ENCODE results near the gene GMDS.

GMDS gene

DNA sequence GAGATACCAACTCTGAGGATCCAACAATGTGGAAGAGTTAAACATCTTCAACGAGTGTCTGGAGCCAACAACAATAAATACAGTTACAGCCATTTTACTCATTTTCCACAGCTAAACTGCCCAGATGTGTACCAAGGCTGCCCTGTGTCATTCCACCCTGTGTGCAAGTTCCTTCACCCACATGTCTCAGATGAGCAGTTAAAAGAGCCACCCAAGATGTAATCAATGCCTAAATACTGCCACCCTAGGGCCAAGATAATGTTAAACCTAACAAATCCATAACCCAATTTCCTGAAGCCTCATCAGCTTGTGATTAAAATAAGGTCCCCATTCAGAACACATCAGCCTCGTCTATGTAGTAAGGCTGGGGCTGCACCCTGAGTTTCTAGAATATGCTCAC, 59.9 kb downstream of the GMDS start:
- no peaks in the 10 kb centered on the region for H3K36me3 ChIP-seq (ENCODE audit: insufficient read depth, low read length)
- no peaks in the 10 kb centered on the region for H3K9me3 ChIP-seq (ENCODE audit: control insufficient read depth, insufficient read depth, low read length)
- H3K4me1 ChIP-seq (ENCODE audit: insufficient read depth, low read length), result no peaks in the 10 kb centered on the region; the same call in 1 of the 2 replicates
- H3K9ac ChIP-seq (ENCODE audit: low read depth, low read length), result no peak overlapping the region

GRCh38 chr6:2184700-2185455, 60.5 kb downstream of the GMDS start:
- no peaks in the 10 kb centered on the region; the same call in 1 of the 2 replicates for H3K4me1 ChIP-seq (ENCODE audit: insufficient read depth, low read length)
- no peak overlapping the region for H3K9ac ChIP-seq (ENCODE audit: low read depth, low read length)
- no peaks in the 10 kb centered on the region for H3K9me3 ChIP-seq (ENCODE audit: control insufficient read depth, insufficient read depth, low read length)
- no peaks in the 10 kb centered on the region for H3K36me3 ChIP-seq (ENCODE audit: insufficient read depth, low read length)

GRCh38 chr6:2183752-2184151, 61.7 kb downstream of the GMDS start:
- H3K9me3 ChIP-seq (ENCODE audit: control insufficient read depth, insufficient read depth, low read length), result no peaks in the 10 kb centered on the region
- no peaks in the 10 kb centered on the region; the same call in 1 of the 2 replicates for H3K4me1 ChIP-seq (ENCODE audit: insufficient read depth, low read length)
- H3K9ac ChIP-seq (ENCODE audit: low read depth, low read length), result no peak overlapping the region
- no peaks in the 10 kb centered on the region for H3K36me3 ChIP-seq (ENCODE audit: insufficient read depth, low read length)

DNA sequence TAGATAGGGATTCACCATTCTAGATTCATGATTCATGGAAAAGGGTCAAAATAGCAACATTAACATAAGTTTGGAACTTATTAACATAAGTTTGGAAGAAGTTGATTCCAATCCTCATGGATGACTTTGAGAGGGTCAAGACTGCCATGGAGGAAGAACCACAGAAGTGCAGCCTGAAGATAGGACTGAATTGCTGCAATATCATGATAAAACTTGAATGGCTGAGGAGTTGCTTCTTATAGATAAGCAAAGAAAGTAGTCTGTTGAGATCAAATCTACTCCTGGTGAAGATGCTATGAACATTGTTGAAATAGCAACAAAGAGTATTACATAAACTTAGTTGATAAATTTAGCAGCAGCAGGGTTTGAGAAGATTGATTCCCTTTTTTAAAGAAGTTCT, 62.2 kb downstream of the GMDS start:
- Histone ChIP-seq H3K4me1 (ENCODE audit: insufficient read depth, low read length) (no peaks in the 10 kb centered on the region; the same call in 1 of the 2 replicates), H3K9ac (ENCODE audit: low read depth, low read length) (no peak overlapping the region), H3K9me3 (ENCODE audit: control insufficient read depth, insufficient read depth, low read length) (no peaks in the 10 kb centered on the region), H3K36me3 (ENCODE audit: insufficient read depth, low read length) (no peaks in the 10 kb centered on the region)

DNA sequence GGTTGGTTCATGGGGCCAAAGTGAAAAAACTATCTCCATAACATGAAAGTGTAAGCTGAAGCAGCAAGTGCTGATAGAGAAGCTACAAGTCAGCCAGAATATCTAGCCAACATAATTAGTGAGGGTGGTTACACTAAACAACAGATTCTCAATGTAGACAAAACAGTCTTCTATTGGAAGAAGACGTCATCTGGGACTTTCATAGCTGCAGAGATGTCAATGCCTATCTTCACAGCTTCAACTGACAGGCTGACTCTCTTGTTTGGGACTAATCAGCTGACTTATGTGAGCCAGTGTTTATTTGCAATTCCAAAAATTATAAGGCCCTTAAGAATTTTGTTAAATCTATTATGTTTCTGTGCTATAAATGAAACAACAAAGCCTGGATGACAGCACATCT, 63.2 kb downstream of the GMDS start:
- H3K4me1 ChIP-seq (ENCODE audit: insufficient read depth, low read length), result no peaks in the 10 kb centered on the region; the same call in 1 of the 2 replicates
- H3K36me3 ChIP-seq (ENCODE audit: insufficient read depth, low read length), result no peaks in the 10 kb centered on the region
- H3K9ac ChIP-seq (ENCODE audit: low read depth, low read length), result no peak overlapping the region
- no peaks in the 10 kb centered on the region for H3K9me3 ChIP-seq (ENCODE audit: control insufficient read depth, insufficient read depth, low read length)

DNA sequence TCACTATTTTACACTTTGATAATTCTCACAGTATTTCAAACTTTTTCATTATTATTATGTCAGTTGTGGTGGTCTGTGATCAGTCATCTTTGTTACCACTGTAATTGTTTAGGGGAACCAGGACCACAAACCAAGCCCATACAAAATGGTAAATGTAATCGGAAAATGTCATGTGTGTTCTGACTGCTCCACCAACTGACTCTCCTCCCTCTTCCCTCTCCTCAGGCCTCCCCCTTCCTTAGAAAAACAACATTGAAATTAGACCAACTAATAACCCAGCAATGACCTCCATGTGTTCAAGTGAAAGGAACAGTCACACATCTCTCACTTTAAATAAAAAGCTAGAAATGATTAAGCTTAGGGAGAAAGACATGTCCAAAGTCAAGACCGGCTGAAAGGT, 63.8 kb downstream of the GMDS start:
- no peaks in the 10 kb centered on the region for H3K9me3 ChIP-seq (ENCODE audit: control insufficient read depth, insufficient read depth, low read length)
- no peaks in the 10 kb centered on the region for H3K4me1 ChIP-seq (ENCODE audit: insufficient read depth, low read length)
- H3K9ac ChIP-seq (ENCODE audit: low read depth, low read length), result no peak overlapping the region
- H3K36me3 ChIP-seq (ENCODE audit: insufficient read depth, low read length), result no peaks in the 10 kb centered on the region

DNA sequence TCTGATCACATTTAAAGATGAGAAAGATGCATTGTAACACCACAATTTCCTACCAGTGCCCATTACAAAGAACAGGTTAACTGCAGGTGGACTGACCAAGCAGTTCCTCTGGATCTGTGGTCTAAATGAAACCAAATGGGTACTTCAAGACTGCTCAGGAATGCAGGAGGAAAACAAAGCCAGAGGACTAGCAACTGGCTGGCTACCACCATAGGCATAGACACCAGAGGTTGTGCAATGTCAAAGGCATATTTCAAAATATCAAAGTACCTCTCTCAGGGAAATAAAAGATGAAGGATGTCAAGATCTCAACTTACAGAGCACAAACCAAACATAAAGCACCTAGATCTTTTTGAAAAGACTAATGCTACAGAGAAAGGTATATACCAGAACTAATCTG, 65.5 kb downstream of the GMDS start:
- Histone ChIP-seq H3K9ac (ENCODE audit: low read depth, low read length) (no peak overlapping the region), H3K9me3 (ENCODE audit: control insufficient read depth, insufficient read depth, low read length) (no peaks in the 10 kb centered on the region), H3K36me3 (ENCODE audit: insufficient read depth, low read length) (no peaks in the 10 kb centered on the region), H3K4me1 (ENCODE audit: insufficient read depth, low read length) (no peaks in the 10 kb centered on the region)

GRCh38 chr6:2179241-2179640, 66.2 kb downstream of the GMDS start:
- Histone ChIP-seq H3K36me3 (ENCODE audit: insufficient read depth, low read length) (no peaks in the 10 kb centered on the region), H3K4me1 (ENCODE audit: insufficient read depth, low read length) (no peaks in the 10 kb centered on the region), H3K9ac (ENCODE audit: low read depth, low read length) (no peak overlapping the region), H3K9me3 (ENCODE audit: control insufficient read depth, insufficient read depth, low read length) (no peaks in the 10 kb centered on the region)

DNA sequence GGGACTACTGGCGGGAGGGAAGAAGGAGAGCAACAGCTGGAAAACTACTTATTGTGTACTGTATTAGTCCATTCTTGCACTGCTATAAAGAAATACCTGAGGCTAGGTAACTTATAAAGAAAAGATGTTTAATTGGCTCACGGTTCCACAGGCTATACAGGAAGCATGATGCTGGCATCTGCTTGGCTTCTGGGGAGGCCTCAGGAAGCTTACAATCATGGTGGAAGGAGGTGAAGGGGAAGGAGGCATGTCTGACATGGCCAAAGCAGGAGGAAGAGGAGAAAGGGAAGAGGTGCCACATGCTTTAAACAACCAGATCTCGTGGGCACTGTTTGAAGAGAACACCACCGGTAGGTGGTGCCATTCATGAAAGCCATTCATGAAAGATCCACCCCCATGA, 67.3 kb downstream of the GMDS start:
- no peaks in the 10 kb centered on the region for H3K9me3 ChIP-seq (ENCODE audit: control insufficient read depth, insufficient read depth, low read length)

DNA sequence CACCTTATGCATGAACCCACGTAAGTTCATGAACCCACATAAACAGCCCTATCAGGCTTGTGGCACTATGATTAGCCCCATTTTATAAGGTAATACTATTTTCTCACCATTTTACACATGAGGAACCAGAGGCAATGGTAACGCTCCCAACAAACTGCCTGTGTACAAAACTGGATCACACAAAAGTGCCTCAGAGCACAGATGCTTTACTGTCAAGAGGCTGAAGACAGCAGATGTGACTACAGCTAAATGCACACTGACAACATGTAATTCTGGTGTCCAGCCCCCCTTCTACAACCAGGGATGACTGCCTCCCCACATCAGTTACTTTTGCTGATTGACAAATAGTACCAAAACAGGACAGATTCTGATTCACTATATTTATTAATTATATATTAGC, 69.6 kb downstream of the GMDS start:
- Histone ChIP-seq H3K36me3 (ENCODE audit: insufficient read depth, low read length) (no peaks in the 10 kb centered on the region), H3K9ac (ENCODE audit: low read depth, low read length) (no peak overlapping the region), H3K9me3 (ENCODE audit: control insufficient read depth, insufficient read depth, low read length) (no peaks in the 10 kb centered on the region), H3K4me1 (ENCODE audit: insufficient read depth, low read length) (no peaks in the 10 kb centered on the region)

More for the DNA sequence above, 67.3 kb downstream of the GMDS start:
- Histone ChIP-seq H3K36me3 (ENCODE audit: insufficient read depth, low read length) (no peaks in the 10 kb centered on the region), H3K4me1 (ENCODE audit: insufficient read depth, low read length) (no peaks in the 10 kb centered on the region), H3K9ac (ENCODE audit: low read depth, low read length) (no peak overlapping the region)

- Histone ChIP-seq H3K9ac (ENCODE audit: low read depth, low read length) (no peak overlapping the region), H3K36me3 (ENCODE audit: insufficient read depth, low read length) (no peaks in the 10 kb centered on the region), H3K4me1 (ENCODE audit: insufficient read depth, low read length) (no peaks in the 10 kb centered on the region), H3K9me3 (ENCODE audit: control insufficient read depth, insufficient read depth, low read length) (no peaks in the 10 kb centered on the region)
Measured at GRCh38 chr6:2173203-2173961, 72.0 kb downstream of the GMDS start.

- H3K4me1 ChIP-seq (ENCODE audit: insufficient read depth, low read length), result no peaks in the 10 kb centered on the region
- H3K9ac ChIP-seq (ENCODE audit: low read depth, low read length), result no peak overlapping the region
- H3K9me3 ChIP-seq (ENCODE audit: control insufficient read depth, insufficient read depth, low read length), result no peaks in the 10 kb centered on the region
- no peaks in the 10 kb centered on the region for H3K36me3 ChIP-seq (ENCODE audit: insufficient read depth, low read length)
Measured at GRCh38 chr6:2171728-2172127, 73.7 kb downstream of the GMDS start.

- no peaks in the 10 kb centered on the region for H3K4me1 ChIP-seq (ENCODE audit: insufficient read depth, low read length)
- 0 out of 2 replicates have a peak, but pooled peaks cover 3% of the 10 kb centered on the region for H3K9me3 ChIP-seq (ENCODE audit: control insufficient read depth, insufficient read depth, low read length)
Measured at GRCh38 chr6:2168480-2168879, 76.9 kb downstream of the GMDS start.

DNA sequence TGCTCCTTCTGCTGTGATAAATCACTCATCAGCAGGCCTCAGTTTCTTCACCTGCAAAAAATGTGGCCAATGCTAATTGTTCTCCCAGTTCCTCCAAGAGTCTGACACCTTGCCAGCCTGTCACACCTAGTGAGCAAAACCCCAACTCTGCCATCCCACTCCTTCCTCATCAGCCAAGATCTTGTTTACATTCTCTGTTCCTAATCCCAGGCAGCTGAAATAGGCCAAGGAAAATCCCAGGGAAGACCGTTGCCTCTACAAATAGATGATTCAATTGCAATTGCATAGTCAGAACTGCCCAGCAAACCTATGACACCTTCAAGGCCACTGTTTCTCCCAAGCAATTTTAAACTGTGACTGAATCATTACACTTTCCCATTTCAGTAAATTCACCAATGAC, 78.7 kb downstream of the GMDS start:
- Histone ChIP-seq H3K9me3 (ENCODE audit: control insufficient read depth, insufficient read depth, low read length) (0 out of 2 replicates have a peak, but pooled peaks cover 3% of the 10 kb centered on the region), H3K36me3 (ENCODE audit: insufficient read depth, low read length) (no peaks in the 10 kb centered on the region), H3K9ac (ENCODE audit: low read depth, low read length) (no peak overlapping the region), H3K4me1 (ENCODE audit: insufficient read depth, low read length) (no peaks in the 10 kb centered on the region)

More at GRCh38 chr6:2168480-2168879, 76.9 kb downstream of the GMDS start:
- Histone ChIP-seq H3K9ac (ENCODE audit: low read depth, low read length) (no peak overlapping the region), H3K36me3 (ENCODE audit: insufficient read depth, low read length) (no peaks in the 10 kb centered on the region)

- Histone ChIP-seq H3K9me3 (ENCODE audit: control insufficient read depth, insufficient read depth, low read length) (0 out of 2 replicates have a peak, but pooled peaks cover 3% of the 10 kb centered on the region), H3K4me1 (ENCODE audit: insufficient read depth, low read length) (no peaks in the 10 kb centered on the region), H3K36me3 (ENCODE audit: insufficient read depth, low read length) (no peaks in the 10 kb centered on the region), H3K9ac (ENCODE audit: low read depth, low read length) (no peak overlapping the region)
Measured at GRCh38 chr6:2165286-2165685, 80.1 kb downstream of the GMDS start.
